Activated naive CD4-positive, alpha-beta T cell treated with anti-CD3 and anti-CD28 coated beads, Interleukin-2, amount 50 U/mL, for 24 hours (primary cell): Measurements from ENCODE around the gene ATP8B3.
A peak's percentile ranks its signal among the peaks of the same experiment; 100 is the strongest.

Experiments
- H3K27ac Mint-ChIP-seq: one replicate; pipeline ENCODE4 v1.8.0; 2021; ENCODE audit warnings: mild to moderate bottlenecking, mixed read lengths
- H3K27me3 Mint-ChIP-seq: one replicate; pipeline ENCODE4 v1.8.0; 2021; ENCODE audit warnings: mixed read lengths
- H3K36me3 Mint-ChIP-seq: one replicate; pipeline ENCODE4 v1.8.0; 2021; ENCODE audit warnings: mixed read lengths
- H3K4me1 Mint-ChIP-seq: one replicate; pipeline ENCODE4 v1.8.0; 2021; ENCODE audit warnings: mixed read lengths
- H3K4me3 Mint-ChIP-seq: one replicate; pipeline ENCODE4 v1.8.0; 2021; ENCODE audit warnings: mild to moderate bottlenecking, mixed read lengths
- H3K9me3 Mint-ChIP-seq: one replicate; pipeline ENCODE4 v1.8.0; 2021; ENCODE audit warnings: mixed read lengths

The ATP8B3 gene

GRCh38 chr19:1854039-1854541 lies 42.0 kb upstream of the ATP8B3 start:
- H3K4me1 Mint-ChIP-seq: peaks cover 67% of the 10 kb centered on the region
- no peak overlapping the region for H3K27ac Mint-ChIP-seq
- no peak overlapping the region for H3K4me3 Mint-ChIP-seq
- H3K36me3 Mint-ChIP-seq: no peaks in the 10 kb centered on the region
- H3K9me3 Mint-ChIP-seq: no peaks in the 10 kb centered on the region
- no peaks in the 10 kb centered on the region for H3K27me3 Mint-ChIP-seq

- H3K36me3 Mint-ChIP-seq: no peaks in the 10 kb centered on the region
Measured at GRCh38 chr19:1853295-1854038, 41.4 kb upstream of the ATP8B3 start.

GRCh38 chr19:1852581-1853128 lies 40.6 kb upstream of the ATP8B3 start:
- peaks cover 59% of the 10 kb centered on the region for H3K4me1 Mint-ChIP-seq
- H3K27ac Mint-ChIP-seq: no peak overlapping the region
- H3K9me3 Mint-ChIP-seq: no peaks in the 10 kb centered on the region
- H3K36me3 Mint-ChIP-seq: no peaks in the 10 kb centered on the region
- H3K27me3 Mint-ChIP-seq: no peaks in the 10 kb centered on the region
- peak overlapping the region; percentile 30 for H3K4me3 Mint-ChIP-seq

More at GRCh38 chr19:1853295-1854038, 41.4 kb upstream of the ATP8B3 start:
- Mint-ChIP-seq H3K27ac (peak overlapping the region; percentile 82), H3K4me3 (peak overlapping the region; percentile 65), H3K27me3 (no peaks in the 10 kb centered on the region), H3K9me3 (no peaks in the 10 kb centered on the region), H3K4me1 (peaks cover 67% of the 10 kb centered on the region)

- Mint-ChIP-seq H3K4me1 (peaks cover 61% of the 10 kb centered on the region), H3K27ac (no peak overlapping the region), H3K4me3 (peak overlapping the region; percentile 30), H3K9me3 (no peaks in the 10 kb centered on the region), H3K36me3 (no peaks in the 10 kb centered on the region), H3K27me3 (no peaks in the 10 kb centered on the region)
Measured at GRCh38 chr19:1851654-1852580, 39.8 kb upstream of the ATP8B3 start.

- no peaks in the 10 kb centered on the region for H3K36me3 Mint-ChIP-seq
- peaks cover 66% of the 10 kb centered on the region for H3K4me1 Mint-ChIP-seq
- no peaks in the 10 kb centered on the region for H3K9me3 Mint-ChIP-seq
- peak overlapping the region; percentile 62 for H3K27ac Mint-ChIP-seq
- H3K27me3 Mint-ChIP-seq: no peaks in the 10 kb centered on the region
- peak overlapping the region; percentile 74 for H3K4me3 Mint-ChIP-seq
Measured at GRCh38 chr19:1850809-1851653, 39.0 kb upstream of the ATP8B3 start.

- no peaks in the 10 kb centered on the region for H3K27me3 Mint-ChIP-seq
- peak overlapping the region; percentile 15 for H3K27ac Mint-ChIP-seq
- no peaks in the 10 kb centered on the region for H3K36me3 Mint-ChIP-seq
- H3K9me3 Mint-ChIP-seq: no peaks in the 10 kb centered on the region
- peak overlapping the region; percentile 42 for H3K4me3 Mint-ChIP-seq
- peaks cover 64% of the 10 kb centered on the region for H3K4me1 Mint-ChIP-seq
Measured at GRCh38 chr19:1849886-1850398, 37.9 kb upstream of the ATP8B3 start.

- Mint-ChIP-seq H3K27ac (peak overlapping the region; percentile 65), H3K4me3 (no peak overlapping the region), H3K27me3 (no peaks in the 10 kb centered on the region), H3K4me1 (peaks cover 65% of the 10 kb centered on the region), H3K9me3 (no peaks in the 10 kb centered on the region), H3K36me3 (no peaks in the 10 kb centered on the region)
Measured at GRCh38 chr19:1849132-1849474, 37.0 kb upstream of the ATP8B3 start.

GRCh38 chr19:1848399-1849131 lies 36.5 kb upstream of the ATP8B3 start, which contains the start of gene REXO1:
TSS of gene REXO1 (minus strand) at chr19:1848483. CDS start at chr19:1848358, 125 bp downstream.
- no peaks in the 10 kb centered on the region for H3K9me3 Mint-ChIP-seq
- H3K36me3 Mint-ChIP-seq: no peaks in the 10 kb centered on the region
- H3K4me1 Mint-ChIP-seq: peaks cover 68% of the 10 kb centered on the region
- peak within 1 kb of the TSS; percentile 91 for H3K4me3 Mint-ChIP-seq
- peak within 1 kb of the TSS; percentile 96 for H3K27ac Mint-ChIP-seq
- no peaks in the 10 kb centered on the region for H3K27me3 Mint-ChIP-seq

- H3K4me1 Mint-ChIP-seq: peaks cover 64% of the 10 kb centered on the region
Measured at GRCh38 chr19:1847684-1848398, 35.8 kb upstream of the ATP8B3 start.

GRCh38 chr19:1847348-1847683 lies 35.2 kb upstream of the ATP8B3 start:
- Mint-ChIP-seq H3K4me3 (peak overlapping the region; percentile 91), H3K4me1 (peaks cover 67% of the 10 kb centered on the region), H3K36me3 (no peaks in the 10 kb centered on the region), H3K27ac (peak overlapping the region; percentile 96), H3K27me3 (no peaks in the 10 kb centered on the region), H3K9me3 (no peaks in the 10 kb centered on the region)

More at GRCh38 chr19:1847684-1848398, 35.8 kb upstream of the ATP8B3 start:
- Mint-ChIP-seq H3K36me3 (no peaks in the 10 kb centered on the region), H3K9me3 (no peaks in the 10 kb centered on the region), H3K4me3 (peak overlapping the region; percentile 91), H3K27ac (peak overlapping the region; percentile 96), H3K27me3 (no peaks in the 10 kb centered on the region)

- Mint-ChIP-seq H3K27me3 (no peaks in the 10 kb centered on the region), H3K4me3 (peak overlapping the region; percentile 91), H3K9me3 (no peaks in the 10 kb centered on the region), H3K27ac (peak overlapping the region; percentile 89), H3K4me1 (peaks cover 71% of the 10 kb centered on the region), H3K36me3 (no peaks in the 10 kb centered on the region)
Measured at GRCh38 chr19:1846517-1847204, 34.6 kb upstream of the ATP8B3 start.

- Mint-ChIP-seq H3K27me3 (no peaks in the 10 kb centered on the region), H3K36me3 (no peaks in the 10 kb centered on the region), H3K4me3 (peak overlapping the region; percentile 91), H3K27ac (no peak overlapping the region), H3K4me1 (peaks cover 71% of the 10 kb centered on the region), H3K9me3 (no peaks in the 10 kb centered on the region)
Measured at GRCh38 chr19:1845642-1846041, 33.6 kb upstream of the ATP8B3 start.

- H3K27ac Mint-ChIP-seq: no peak overlapping the region
- H3K36me3 Mint-ChIP-seq: no peaks in the 10 kb centered on the region
- peaks cover 72% of the 10 kb centered on the region for H3K4me1 Mint-ChIP-seq
- H3K9me3 Mint-ChIP-seq: no peaks in the 10 kb centered on the region
- no peak overlapping the region for H3K4me3 Mint-ChIP-seq
- no peaks in the 10 kb centered on the region for H3K27me3 Mint-ChIP-seq
Measured at GRCh38 chr19:1845125-1845515, 33.0 kb upstream of the ATP8B3 start.
